Choroid plexus epithelial cell (primary cell): Measurements from ENCODE around the gene SPAAR.

Experiments
- DNase-seq: peaks from one replicate; pipeline ENCODE4 v3.0.0-alpha.2; 2010; ENCODE audit warnings: low read depth
- H3K4me3 ChIP-seq: 2 replicates; pipeline ENCODE4 v1.5.1; 2011; ENCODE audit warnings: low read depth, mild to moderate bottlenecking, control low read depth, low read length, moderate library complexity
- TF ChIP-seq, protein P1 (sequence below): conservative IDR thresholded peaks from 2 replicates; pipeline ENCODE4 v1.5.1; 2011; ENCODE audit warnings: low read depth, mild to moderate bottlenecking, control low read depth, inconsistent platforms, low read length, moderate library complexity

SPAAR gene

DNA sequence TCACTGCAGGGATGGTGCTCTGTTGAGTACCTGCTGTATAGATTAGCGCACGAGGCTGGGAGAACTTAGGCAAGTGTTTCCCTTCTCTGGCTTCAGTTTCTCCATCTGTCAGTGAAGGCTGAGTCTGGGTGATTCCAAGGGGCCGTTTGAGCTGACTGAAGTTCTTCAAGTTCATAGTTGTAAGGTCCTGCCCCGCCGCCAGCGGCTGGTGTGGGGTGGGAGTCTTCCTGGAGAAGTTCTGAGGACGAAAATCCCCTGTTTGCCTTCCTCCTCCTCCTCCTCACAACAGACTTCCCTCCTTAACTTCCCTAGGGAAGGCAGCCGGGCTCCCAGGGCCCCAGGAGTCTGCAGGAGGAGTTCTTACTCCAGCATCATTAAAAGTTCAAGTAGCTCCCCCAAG lies 5.0 kb upstream of the SPAAR start:
- no peak for DNase-seq
- TF ChIP-seq, protein P1, sequence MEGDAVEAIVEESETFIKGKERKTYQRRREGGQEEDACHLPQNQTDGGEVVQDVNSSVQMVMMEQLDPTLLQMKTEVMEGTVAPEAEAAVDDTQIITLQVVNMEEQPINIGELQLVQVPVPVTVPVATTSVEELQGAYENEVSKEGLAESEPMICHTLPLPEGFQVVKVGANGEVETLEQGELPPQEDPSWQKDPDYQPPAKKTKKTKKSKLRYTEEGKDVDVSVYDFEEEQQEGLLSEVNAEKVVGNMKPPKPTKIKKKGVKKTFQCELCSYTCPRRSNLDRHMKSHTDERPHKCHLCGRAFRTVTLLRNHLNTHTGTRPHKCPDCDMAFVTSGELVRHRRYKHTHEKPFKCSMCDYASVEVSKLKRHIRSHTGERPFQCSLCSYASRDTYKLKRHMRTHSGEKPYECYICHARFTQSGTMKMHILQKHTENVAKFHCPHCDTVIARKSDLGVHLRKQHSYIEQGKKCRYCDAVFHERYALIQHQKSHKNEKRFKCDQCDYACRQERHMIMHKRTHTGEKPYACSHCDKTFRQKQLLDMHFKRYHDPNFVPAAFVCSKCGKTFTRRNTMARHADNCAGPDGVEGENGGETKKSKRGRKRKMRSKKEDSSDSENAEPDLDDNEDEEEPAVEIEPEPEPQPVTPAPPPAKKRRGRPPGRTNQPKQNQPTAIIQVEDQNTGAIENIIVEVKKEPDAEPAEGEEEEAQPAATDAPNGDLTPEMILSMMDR: no peak
- H3K4me3 ChIP-seq: no peak overlapping the region

DNA sequence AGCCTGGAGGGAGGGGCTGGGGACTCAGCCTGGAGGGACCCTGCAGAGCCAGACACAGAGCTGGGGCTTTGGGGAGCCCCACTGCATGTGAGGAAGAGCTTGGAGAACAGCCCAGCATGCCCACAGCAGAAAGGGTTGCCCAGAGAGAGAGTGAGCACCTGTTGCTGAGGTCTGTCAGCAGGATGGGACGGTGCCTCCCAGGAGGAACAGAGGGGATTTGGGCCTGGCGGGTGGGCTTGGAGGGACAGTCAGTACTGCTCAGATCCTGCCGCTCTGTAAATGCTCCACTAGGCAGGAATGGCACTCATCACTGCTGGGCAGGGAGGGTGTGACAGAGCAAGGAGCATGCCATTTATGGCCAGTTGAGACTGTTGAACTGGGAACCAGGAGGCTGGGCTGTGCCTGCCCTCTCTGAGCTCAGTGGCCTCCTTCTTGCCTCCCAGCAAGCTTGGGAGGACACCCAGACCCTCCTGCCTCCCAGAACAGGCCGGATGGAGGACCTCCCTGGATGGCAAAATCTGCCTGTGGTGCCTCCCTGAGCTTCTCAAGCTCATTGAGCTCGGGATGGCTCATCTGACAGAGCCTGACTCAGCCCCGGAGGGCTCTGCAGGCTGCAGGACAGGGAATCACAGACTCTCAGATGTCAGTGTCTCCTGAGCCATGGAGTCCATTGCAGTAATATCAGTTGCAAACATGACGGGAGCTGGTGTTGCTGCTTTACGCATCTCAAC lies 4.1 kb upstream of the SPAAR start:
- DNase-seq: no peak
- no peak overlapping the region for H3K4me3 ChIP-seq
- TF ChIP-seq, protein P1: no peak

DNA sequence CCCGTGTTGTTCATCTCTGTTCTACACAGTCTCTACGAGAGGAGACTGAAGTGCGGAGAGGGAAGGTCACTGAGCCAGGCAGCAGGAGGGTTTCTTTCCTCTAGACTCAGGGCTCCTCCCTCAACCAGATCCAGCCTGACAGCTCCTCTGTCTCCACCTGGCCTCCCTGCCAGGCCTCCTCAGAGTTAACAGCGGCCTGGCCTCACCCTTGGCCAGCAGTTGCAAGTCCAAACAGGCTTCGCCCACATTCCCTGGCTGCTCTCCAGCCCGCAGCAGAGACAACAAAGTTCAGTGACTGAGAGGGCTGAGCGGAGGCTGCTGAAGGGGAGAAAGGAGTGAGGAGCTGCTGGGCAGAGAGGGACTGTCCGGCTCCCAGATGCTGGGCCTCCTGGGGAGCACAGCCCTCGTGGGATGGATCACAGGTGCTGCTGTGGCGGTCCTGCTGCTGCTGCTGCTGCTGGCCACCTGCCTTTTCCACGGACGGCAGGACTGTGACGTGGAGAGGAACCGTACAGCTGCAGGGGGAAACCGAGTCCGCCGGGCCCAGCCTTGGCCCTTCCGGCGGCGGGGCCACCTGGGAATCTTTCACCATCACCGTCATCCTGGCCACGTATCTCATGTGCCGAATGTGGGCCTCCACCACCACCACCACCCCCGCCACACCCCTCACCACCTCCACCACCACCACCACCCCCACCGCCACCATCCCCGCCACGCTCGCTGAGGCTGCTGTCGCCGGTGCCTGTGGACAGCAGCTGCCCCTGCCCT lies 3.2 kb upstream of the SPAAR start, which contains the start of gene HRCT1:
Gene HRCT1, plus strand, starts transcription at position 291 of the 768 bp plus-strand sequence. Its CDS starts 86 bp downstream, at position 377.
- peak; percentile 97 for DNase-seq
- H3K4me3 ChIP-seq: no peak within 1 kb of the TSS
- TF ChIP-seq, protein P1: no peak

DNA sequence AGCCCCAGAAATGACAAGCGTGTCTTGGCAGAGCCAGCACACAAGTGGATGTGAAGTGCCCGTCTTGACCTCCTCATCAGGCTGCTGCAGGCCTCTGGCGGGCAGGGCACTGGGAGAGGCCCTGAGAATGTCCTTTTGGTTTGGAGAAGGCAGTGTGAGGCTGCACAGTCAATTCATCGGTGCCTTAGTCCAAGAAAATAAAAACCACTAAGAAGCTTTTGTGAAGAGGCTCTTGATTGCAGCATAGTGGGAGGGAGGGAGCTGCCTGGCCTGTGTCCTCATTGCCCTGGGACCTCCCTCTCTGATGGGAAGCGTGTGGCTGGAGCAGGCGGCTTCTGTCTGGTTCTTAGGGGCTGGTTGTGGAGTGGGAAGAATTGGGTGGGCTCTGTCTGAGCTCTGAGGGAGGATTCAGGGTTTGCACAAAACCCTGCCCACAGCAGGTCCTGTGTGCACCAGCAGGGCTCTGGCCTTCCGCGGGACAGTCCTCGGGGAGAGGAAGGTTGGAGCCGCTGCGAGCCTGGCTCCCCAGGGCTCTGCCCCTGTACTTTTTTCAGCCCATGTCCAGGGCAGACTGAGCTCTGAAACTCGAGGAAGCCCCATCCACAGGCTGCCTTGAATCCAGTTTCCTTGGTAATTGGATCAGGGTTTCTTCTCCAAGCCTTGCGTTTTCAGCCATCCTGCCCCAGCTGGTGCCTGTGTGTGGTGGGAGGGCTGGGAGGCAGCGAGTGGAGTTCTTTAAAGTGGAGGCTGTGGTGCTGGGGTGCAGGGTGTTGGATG lies 2.2 kb upstream of the SPAAR start:
- TF ChIP-seq, protein P1: no peak
- DNase-seq: peak; percentile 85
- H3K4me3 ChIP-seq: no peak overlapping the region

DNA sequence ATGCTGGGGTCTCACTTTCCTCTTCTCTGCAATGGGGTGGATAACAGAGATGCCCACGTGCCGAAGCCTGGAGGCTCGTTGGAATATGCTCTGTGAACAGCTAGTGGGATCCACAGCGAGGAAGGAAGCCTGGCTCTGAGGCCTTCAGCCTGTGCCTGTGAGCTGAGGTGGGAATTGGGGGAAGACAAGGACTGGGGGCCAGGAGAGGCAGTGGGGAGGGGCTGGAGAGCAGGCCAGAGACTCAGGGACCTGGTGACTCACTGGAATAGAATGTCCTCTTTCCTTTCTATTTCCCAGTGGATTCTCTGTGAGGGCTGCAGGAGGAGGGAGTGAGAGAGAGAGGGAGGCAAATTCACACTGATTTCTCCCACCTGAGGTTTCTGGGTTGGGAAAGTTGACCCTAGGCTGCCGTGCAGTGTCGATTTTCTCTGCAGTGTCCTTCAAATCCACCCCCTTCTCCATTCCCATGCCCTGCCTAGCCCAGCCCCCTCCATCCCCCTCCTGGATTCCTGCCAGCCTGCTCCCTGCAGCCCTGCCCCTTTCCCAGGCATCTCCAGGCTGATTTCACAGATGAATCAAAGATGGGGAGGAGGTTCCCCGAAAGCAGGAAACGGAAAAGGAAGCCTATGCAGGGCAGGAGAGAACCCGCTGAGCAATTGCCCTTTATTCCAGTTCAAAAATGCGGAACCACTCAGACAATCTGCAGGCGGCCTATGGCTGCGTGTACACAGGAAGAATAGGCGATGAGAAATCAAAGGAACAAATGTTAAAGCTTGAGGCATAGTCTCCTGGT lies 1.4 kb upstream of the SPAAR start:
- DNase-seq: peak; percentile 73
- H3K4me3 ChIP-seq: no peak overlapping the region
- TF ChIP-seq, protein P1: no peak

DNA sequence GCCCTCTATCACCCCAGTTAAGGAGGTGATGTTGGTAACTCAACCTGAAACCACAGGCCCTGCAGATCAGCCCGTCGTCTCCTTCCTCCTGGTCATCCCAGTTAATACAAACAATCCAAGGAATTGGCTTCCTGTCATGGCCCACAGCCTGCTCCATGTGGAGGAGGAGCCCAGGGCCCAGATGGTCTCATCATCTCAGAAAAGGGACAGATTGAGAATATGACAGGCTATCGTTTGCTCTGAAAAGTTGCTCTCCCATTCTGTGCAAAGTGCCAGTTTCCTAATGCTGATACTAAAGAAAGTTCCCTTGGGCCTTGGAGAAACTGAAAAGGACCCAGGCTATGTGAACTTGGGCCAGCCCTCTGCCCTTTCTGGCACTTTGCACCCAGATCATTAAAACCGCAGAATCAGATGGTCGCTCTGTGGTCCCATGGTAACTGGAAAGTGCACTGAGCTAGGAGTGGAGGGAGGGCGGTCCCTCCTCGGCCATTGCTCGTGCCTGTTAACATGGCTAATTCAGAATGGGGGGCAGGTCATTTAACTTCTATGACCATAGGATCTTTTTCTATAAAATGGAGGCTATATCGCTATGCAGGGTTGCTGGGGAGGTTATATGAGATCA lies 675 bp upstream of the SPAAR start:
- peak; percentile 11 for DNase-seq
- TF ChIP-seq, protein P1: no peak
- no peak overlapping the region for H3K4me3 ChIP-seq
